Mucosa of descending colon (tissue), 3 donors: ENCODE results near the gene GID8. TPM values are rescaled to one million over a fixed set of nuclear protein-coding genes. Genes with fewer than 3 reads are reported as not detected.

ENCODE experiments used
- ATAC-seq: fragments of 200-7000 bp; cut with Tn5 transposase; one replicate; pipeline ENCODE4 v1.9.1; 2020; ENCODE audit warnings: mild to moderate bottlenecking, moderate library complexity
- DNase-seq, 3 donors: peaks; one replicate each; pipeline ENCODE4 v3.0.0-alpha.2; 2020
- H3K36me3 ChIP-seq: fragments of 200-600 bp; one replicate; pipeline ENCODE4 v1.8.0; 2021; ENCODE audit warnings: low read depth, mild to moderate bottlenecking
- H3K4me1 ChIP-seq: fragments of 200-600 bp; one replicate; pipeline ENCODE4 v1.8.0; 2021; ENCODE audit warnings: low read depth, mild to moderate bottlenecking
- H3K4me3 ChIP-seq: fragments of 200-600 bp; one replicate; pipeline ENCODE4 v1.8.0; 2021; ENCODE audit warnings: mild to moderate bottlenecking
- H3K9me3 ChIP-seq: fragments of 200-600 bp; one replicate; pipeline ENCODE4 v1.8.0; 2021; ENCODE audit warnings: mild to moderate bottlenecking
- CTCF ChIP-seq: fragments of 200-600 bp; IDR thresholded peaks from one replicate; pipeline ENCODE4 v1.8.0; 2022; ENCODE audit warnings: antibody characterized with exemption, mild to moderate bottlenecking
- intact Hi-C, 2 donors: fragments of 100-400 bp; cut with DNase I in 1 of 2; cut with micrococcal nuclease in 1 of 2; formaldehyde crosslinking; loops; one replicate each; pipeline versions ENCODE4 v1.11.0 to v1.11.1; 2022; cut with DNase I, micrococcal nuclease
- total RNA-seq, 3 donors: library from RNA; stranded (reverse); fragmentation: NEBNext Ultra II Directional in 2 of 3; extraction: Animal tissue kit (Norgen Biotek cat#: 25700) in 2 of 3; gene quantifications; one replicate each; pipeline versions ENCODE4 v1.2.1 to v1.2.4, GENCODE V29; 2021 to 2023
- donor health status: DM: no; HTN: no; CAD: no; lungs with moderate emphysema.
- donor health status: DM: no; HTN: no; CAD: no.
- donor health status: DM: no; HTN: yes; CAD: no.

The GID8 gene
- total RNA-seq, 3 donors from 2014 or later: 32.6 to 37.1 (median 34.2) TPM

DNA sequence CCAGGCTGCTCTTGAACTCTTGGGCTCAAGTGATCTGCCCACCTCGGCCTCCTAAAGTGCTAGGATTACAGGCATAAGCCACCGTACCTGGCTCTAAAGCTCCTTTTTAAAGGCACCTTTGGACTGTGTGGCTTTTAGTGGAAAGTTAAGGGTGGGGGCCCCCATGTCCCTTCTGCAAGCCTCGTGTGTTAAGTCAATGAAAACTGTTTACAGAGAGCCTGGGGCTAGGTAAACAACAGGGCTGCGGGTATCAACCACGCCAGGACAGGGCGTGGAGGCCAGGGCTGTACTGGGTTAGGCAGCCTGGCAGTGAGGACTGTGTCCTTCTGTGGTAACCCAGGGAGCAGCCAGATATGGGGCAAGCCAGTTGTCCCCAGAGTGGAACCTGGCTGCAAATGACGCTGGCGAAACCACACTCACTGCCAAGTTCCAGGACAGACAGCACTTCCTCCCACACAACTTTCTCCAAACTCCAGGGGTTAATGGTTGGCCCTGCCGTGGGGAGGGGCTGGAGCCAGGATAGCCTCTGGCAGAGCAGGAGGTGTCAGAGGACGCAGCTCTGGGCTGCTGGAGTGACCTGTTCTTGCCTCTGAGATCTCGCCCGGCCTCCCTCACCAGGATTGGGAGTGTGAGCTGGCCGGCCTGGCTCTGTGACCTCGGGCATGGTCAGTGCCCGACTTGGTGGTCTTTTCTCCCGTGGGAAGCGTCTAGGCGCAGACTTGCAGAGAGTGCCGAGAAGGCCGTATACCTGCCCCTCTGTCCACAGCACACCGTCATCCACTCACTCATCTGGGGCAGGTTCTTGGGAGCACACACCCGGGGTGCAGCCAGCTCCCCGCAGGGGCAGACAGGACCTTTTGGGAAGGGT is 17.8 kb downstream of the GID8 start:
- Histone ChIP-seq H3K4me3 (no peak overlapping the region), H3K9me3 (no peaks in the 10 kb centered on the region), H3K4me1 (peaks cover 30% of the 10 kb centered on the region), H3K36me3 (no peaks in the 10 kb centered on the region)
- TF ChIP-seq CTCF: no peak
- intact Hi-C loops: no loop called here
- DNase-seq (peak; percentile 33 to 64 (median 54)), ATAC-seq (peak; percentile 44)

DNA sequence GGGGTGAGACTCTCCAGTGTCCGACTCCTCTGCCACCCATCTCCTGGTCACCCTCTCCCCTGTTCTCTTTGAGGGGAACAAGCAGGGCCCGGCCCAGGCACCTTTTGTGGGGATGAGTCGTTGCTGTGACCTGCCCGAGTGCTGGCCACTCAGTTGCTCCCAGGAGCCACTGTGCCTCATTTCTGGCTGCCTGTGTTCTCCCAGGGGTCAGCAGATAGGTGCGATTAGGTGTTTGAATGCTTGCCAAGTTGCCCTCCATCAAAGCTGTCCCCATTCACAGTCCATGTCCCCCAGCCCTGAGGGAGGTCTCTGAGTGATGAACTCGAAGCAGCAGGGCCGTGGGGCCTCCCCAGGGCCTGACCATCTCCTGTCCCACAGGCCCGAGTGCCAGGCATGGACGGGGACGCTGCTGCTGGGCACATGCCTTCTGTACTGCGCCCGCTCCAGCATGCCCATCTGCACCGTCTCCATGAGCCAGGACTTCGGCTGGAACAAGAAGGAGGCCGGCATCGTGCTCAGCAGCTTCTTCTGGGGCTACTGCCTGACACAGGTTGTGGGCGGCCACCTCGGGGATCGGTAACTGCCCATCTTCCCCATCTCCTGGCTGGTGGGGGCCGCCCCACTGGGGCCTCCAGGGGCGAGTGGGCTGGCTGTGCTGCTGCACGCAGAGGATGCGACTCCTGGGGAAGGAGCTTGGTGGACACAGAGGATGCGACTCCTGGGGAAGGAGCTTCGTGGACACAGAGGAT is 18.6 kb downstream of the GID8 start:
- H3K4me1 ChIP-seq: peaks cover 30% of the 10 kb centered on the region

DNA sequence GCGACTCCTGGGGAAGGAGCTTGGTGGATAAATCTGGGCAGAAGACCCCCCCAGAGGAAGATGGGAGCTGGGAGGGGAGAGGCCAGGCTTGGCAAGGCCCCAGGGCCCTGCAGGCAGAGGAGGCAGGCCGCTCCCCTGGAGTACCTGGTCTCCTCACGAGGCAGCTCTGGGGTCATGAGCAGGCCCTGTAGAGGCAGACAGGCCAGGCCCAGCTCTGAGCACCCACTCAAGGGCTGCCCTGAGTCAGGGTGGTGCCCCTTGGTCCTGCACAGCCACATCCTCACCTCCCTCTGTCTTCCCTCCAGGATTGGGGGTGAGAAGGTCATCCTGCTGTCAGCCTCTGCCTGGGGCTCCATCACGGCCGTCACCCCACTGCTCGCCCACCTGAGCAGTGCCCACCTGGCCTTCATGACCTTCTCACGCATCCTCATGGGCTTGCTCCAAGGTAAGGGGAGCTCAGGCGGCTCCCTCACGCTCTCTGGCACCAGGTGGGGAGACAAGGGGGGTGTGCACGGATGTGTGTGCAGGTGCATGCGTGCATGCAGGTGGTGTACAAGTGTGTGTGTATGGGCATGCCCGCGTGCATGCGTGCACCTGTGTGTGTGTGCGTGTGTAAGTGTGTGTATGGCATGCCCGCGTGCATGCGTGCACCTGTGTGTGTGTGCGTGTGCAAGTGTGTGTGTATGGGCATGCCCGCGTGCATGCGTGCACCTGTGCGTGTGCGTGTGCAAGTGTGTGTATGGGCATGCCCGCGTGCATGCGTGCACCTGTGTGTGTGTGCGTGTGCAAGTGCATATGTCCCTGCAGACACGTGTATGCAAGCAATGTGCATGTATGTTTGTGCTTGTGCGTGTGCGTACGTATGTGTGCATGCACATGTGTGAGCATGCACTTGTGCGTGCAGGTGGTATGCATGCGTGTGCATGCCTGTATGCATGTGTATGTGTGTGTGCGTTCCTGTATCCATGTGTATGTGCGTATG is 19.5 kb downstream of the GID8 start:
- no peak for TF ChIP-seq CTCF
- peaks cover 23% of the 10 kb centered on the region for H3K4me1 ChIP-seq
- DNase-seq: peak in 1 of 3 donors; percentile 45
- no peaks in the 10 kb centered on the region for H3K9me3 ChIP-seq
- H3K36me3 ChIP-seq: no peaks in the 10 kb centered on the region
- intact Hi-C loops: no loop called here
- no peak for ATAC-seq
- no peak overlapping the region for H3K4me3 ChIP-seq

More for the DNA sequence above, 18.6 kb downstream of the GID8 start:
- Histone ChIP-seq H3K4me3 (no peak overlapping the region), H3K36me3 (no peaks in the 10 kb centered on the region), H3K9me3 (no peaks in the 10 kb centered on the region)
- DNase-seq: peak in 1 of 3 donors; percentile 50
- ATAC-seq: no peak
- intact Hi-C loops: no loop called here
- TF ChIP-seq CTCF: no peak

DNA sequence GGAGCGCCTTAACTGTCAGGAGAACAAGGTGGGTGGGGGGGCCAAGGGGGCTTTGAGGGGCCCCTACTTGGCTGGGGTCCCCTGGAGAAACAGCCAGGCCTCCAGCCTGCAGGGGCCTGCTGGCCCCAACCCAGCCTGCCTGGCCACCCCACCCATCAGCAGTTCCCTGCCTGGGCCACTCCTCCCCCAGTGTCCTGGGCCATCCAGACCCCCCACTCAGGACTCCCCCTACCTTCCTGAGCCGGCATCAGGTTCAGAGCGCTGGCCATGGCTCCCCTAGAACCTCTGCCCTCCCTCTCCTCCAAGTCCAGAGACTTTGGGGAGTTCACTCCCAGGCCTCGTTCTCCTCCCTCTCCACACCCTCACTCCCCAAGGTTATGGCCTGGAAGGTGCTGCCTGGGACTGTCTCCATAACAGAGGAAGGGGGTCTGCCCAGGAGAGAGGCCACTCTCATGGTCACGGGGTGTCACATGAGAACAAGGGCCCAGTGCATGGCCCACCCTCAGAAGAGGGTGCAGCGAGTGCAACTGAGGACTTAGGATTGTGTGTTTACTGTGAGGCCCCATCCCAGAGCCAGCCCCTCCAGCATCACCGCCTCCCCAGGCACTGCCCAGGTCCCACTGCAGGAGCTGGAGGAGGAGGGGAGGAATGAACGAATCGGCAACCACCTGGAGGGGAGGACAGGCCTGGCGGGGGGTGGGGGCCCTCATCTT is 20.6 kb downstream of the GID8 start:
- H3K36me3 ChIP-seq: no peaks in the 10 kb centered on the region
- DNase-seq (peak in 1 of 3 donors; percentile 43), ATAC-seq (no peak)
- TF ChIP-seq CTCF: no peak
- H3K4me1 ChIP-seq: peaks cover 12% of the 10 kb centered on the region
- no peak overlapping the region for H3K4me3 ChIP-seq
- H3K9me3 ChIP-seq: no peaks in the 10 kb centered on the region
- intact Hi-C loops: no loop called here
